ENCODE measurements around the gene PNPO. TPM values are rescaled to one million over a fixed set of nuclear protein-coding genes. Genes with fewer than 3 reads are reported as not detected.
A peak's percentile ranks its signal among the peaks of the same experiment; 100 is the strongest.

Gene PNPO
- total RNA-seq, 1 experiment from 2014 or later, result 110 TPM

- no peaks in the 10 kb centered on the region for H3K27me3 ChIP-seq (replicated peaks; ENCODE audit: control insufficient read depth, insufficient read depth, low read length)
- peaks cover 11% of the 10 kb centered on the region; the same call in 1 of the 2 replicates for H3K36me3 ChIP-seq (ENCODE audit: control insufficient read depth, insufficient read depth, low read length)
- peak; percentile 89 to 93 for DNase-seq
- Mint-ChIP-seq H3K27me3 (ENCODE audit: insufficient read depth, unreplicated experiment) (no peaks in the 10 kb centered on the region), H3K4me1 (ENCODE audit: low read depth, unreplicated experiment) (peaks cover 53% of the 10 kb centered on the region), H3K4me3 (ENCODE audit: unreplicated experiment) (peak within 1 kb of the TSS; percentile 67), H3K27ac (ENCODE audit: unreplicated experiment) (peak within 1 kb of the TSS; percentile 35), H3K36me3 (ENCODE audit: insufficient read depth, unreplicated experiment) (peaks cover 24% of the 10 kb centered on the region), H3K9me3 (ENCODE audit: unreplicated experiment) (peaks cover 7% of the 10 kb centered on the region)
- TF ChIP-seq CTCF (IDR thresholded peaks at IDR 0.05; ENCODE audit: insufficient read depth in 1 of 2, low read depth in 1 of 2, low read length in 1 of 2, severe bottlenecking in 1 of 2, unreplicated experiment in 1 of 2), result no peak
- BruUV-seq (replicated peaks), result TSS peak; percentile 40
- ChIA-PET POLR2A (interaction anchor here (0.6 to 3.1 kb wide), 10 partner anchors 8 to 655 kb away, joined by 3 to 64 read pairs (median 9); partner anchors contain the start of genes CDK5RAP3, LRRC46, MRPL10 and PNPO), CTCF (interaction anchor here (0.6 to 8.3 kb wide), 22 partner anchors 8 to 1405 kb away, joined by 3 to 157 read pairs (median 6); partner anchors contain the start of genes CDK5RAP3, LRRC46, MRPL10 and NFE2L1)
- peak within 1 kb of the TSS; percentile 59 for H3K4me3 ChIP-seq (ENCODE audit: low read depth, low read length)
- H3K4me1 ChIP-seq, result peaks cover 67% of the 10 kb centered on the region
- intact Hi-C loops (cut with micrococcal nuclease; ENCODE audit: unreplicated experiment), result loop anchor here (1.0 kb wide), 3 partner anchors 8 to 12 kb away; no protein-coding TSS in a partner anchor
- no peaks in the 10 kb centered on the region for H3K9me3 ChIP-seq
Observed at GRCh38 chr17:47957591-47958490, 16.5 kb downstream of the PNPO start, which contains the start of gene PRR15L. TSS of gene PRR15L (minus strand) at chr17:47957883. CDS start at chr17:47953234, 4,649 bp downstream.

GRCh38 chr17:47959825-47960655, 18.7 kb downstream of the PNPO start:
- Histone ChIP-seq H3K4me3 (ENCODE audit: low read depth, low read length) (0 out of 2 replicates have a peak overlapping the region, but pooled peaks have one; percentile 5), H3K27me3 (replicated peaks; ENCODE audit: control insufficient read depth, insufficient read depth, low read length) (no peaks in the 10 kb centered on the region), H3K9me3 (no peaks in the 10 kb centered on the region), H3K4me1 (peaks cover 77% of the 10 kb centered on the region), H3K36me3 (ENCODE audit: control insufficient read depth, insufficient read depth, low read length) (peaks cover 8% of the 10 kb centered on the region; the same call in 1 of the 2 replicates)
- ChIA-PET POLR2A (interaction anchor here (0.5 to 2.2 kb wide), 8 partner anchors 9 to 309 kb away, joined by 3 to 17 read pairs (median 4); partner anchors contain the start of genes CDK5RAP3 and PNPO), CTCF (interaction anchor here (0.6 to 8.3 kb wide), 9 partner anchors 9 to 1223 kb away, joined by 3 to 157 read pairs (median 3); partner anchors contain the start of genes CDK5RAP3 and PNPO)
- Mint-ChIP-seq H3K9me3 (ENCODE audit: unreplicated experiment) (peaks cover 7% of the 10 kb centered on the region), H3K27ac (ENCODE audit: unreplicated experiment) (peak overlapping the region; percentile 35), H3K4me1 (ENCODE audit: low read depth, unreplicated experiment) (peaks cover 56% of the 10 kb centered on the region), H3K4me3 (ENCODE audit: unreplicated experiment) (no peak overlapping the region), H3K27me3 (ENCODE audit: insufficient read depth, unreplicated experiment) (no peaks in the 10 kb centered on the region), H3K36me3 (ENCODE audit: insufficient read depth, unreplicated experiment) (peaks cover 14% of the 10 kb centered on the region)
- TF ChIP-seq CTCF (IDR thresholded peaks at IDR 0.05; ENCODE audit: insufficient read depth in 1 of 2, low read depth in 1 of 2, low read length in 1 of 2, severe bottlenecking in 1 of 2, unreplicated experiment in 1 of 2), result no peak
- DNase-seq, result peak; percentile 80 to 90
- BruUV-seq (replicated peaks), result no TSS peak
- intact Hi-C loops (cut with micrococcal nuclease; ENCODE audit: unreplicated experiment), result no loop called here

All from Caco-2 (cell line).